PC-9 (cell line): Measurements from ENCODE around the gene PTGDS.

Experiments
- CTCF ChIP-seq: fragments of 200-600 bp; sonication (generic); conservative IDR thresholded peaks from 2 replicates; pipeline ENCODE4 v1.6.1; 2017; ENCODE audit warnings: mixed run types, antibody characterized with exemption, mild to moderate bottlenecking, moderate library complexity
- EZH2 ChIP-seq: fragments of 200-600 bp; sonication (generic); IDR thresholded peaks from 2 replicates; pipeline ENCODE4 v1.8.0; 2017; ENCODE audit warnings: antibody characterized with exemption, low read depth

DNA sequence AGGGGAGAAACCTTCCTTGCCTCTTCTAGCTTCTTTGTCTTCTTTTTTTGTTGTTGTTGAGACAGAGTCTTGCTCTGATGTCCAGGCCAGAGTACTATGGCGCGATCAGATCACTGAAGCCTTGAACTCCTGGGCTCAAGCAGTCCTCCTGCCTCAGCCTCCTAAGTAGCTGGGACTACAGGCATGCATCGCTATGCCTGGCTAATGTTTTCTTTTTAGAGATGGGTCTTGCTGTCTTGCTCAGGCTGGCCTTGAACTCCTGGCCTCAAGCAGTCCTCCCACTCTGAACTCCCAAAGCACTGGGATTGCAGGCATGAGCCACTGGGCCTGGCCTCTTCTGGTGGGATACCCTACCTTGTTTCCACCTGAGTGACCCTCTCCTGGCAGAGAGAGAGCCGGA lies 11.6 kb downstream of the PTGDS start:
- TF ChIP-seq CTCF = no peak
- no peak for TF ChIP-seq EZH2
